Common myeloid progenitor, CD34-positive (primary cell): ENCODE measurements around the gene CYP24A1.

Source experiments
- CTCF ChIA-PET: fragments of 350-600 bp; sonication (Branson Sonifier 250); formaldehyde crosslinking; loops from one replicate; lab custom pipeline; 2021; ENCODE audit warnings: antibody characterized with exemption; lab: Charles Lee
- POLR2A ChIA-PET: fragments of 350-600 bp; sonication (Branson Sonifier 250); formaldehyde crosslinking; loops from one replicate; lab custom pipeline; 2021; ENCODE audit warnings: antibody characterized with exemption; lab: Charles Lee
- DNase-seq, 3 donors: peaks; one replicate each; pipeline versions ENCODE4 v3.0.0 to v3.0.0-alpha.2; 2013
- H3K27ac ChIP-seq, 2 experiments: 1 replicate in 1 of 2; 2 replicates in 1 of 2; pipeline ENCODE4 v1.7.0; 2013; ENCODE audit warnings: inconsistent platforms in 2 of 2, low read length in 2 of 2, mild to moderate bottlenecking in 2 of 2, low read depth in 1 of 2, moderate library complexity in 1 of 2; ENCODE audit not compliant: severe bottlenecking in 2 of 2, insufficient read depth in 1 of 2, poor library complexity in 1 of 2
- H3K27me3 ChIP-seq, 5 experiments: replicated peaks in 2 of 5; 1 replicate in 3 of 5; 2 replicates in 2 of 5; pipeline versions ENCODE4 v1.6.1 to v1.7.0; 2013; ENCODE audit warnings: low read length in 4 of 5, mild to moderate bottlenecking in 2 of 5, moderate library complexity in 2 of 5, inconsistent platforms in 1 of 5; ENCODE audit not compliant: insufficient read depth in 5 of 5, control insufficient read depth in 4 of 5
- H3K36me3 ChIP-seq, 4 experiments: 1 replicate in 2 of 4; 2 replicates in 2 of 4; pipeline versions ENCODE4 v1.6.1 to v1.7.0; 2013; ENCODE audit warnings: low read length in 3 of 4, control low read depth in 1 of 4, mild to moderate bottlenecking in 1 of 4; ENCODE audit not compliant: control insufficient read depth in 4 of 4, insufficient read depth in 4 of 4
- H3K4me1 ChIP-seq, 4 experiments: 1 replicate in 3 of 4; 2 replicates in 1 of 4; pipeline versions ENCODE4 v1.6.1 to v1.7.1; 2013; ENCODE audit warnings: low read length in 3 of 4, mild to moderate bottlenecking in 3 of 4, control low read depth in 1 of 4, inconsistent platforms in 1 of 4, moderate library complexity in 1 of 4; ENCODE audit not compliant: control insufficient read depth in 4 of 4, insufficient read depth in 4 of 4; ENCODE audit errors: control extremely low read depth in 1 of 4
- H3K4me3 ChIP-seq, 7 experiments: 1 replicate in 4 of 7; 2 replicates in 3 of 7; pipeline versions ENCODE4 v1.5.1 to v1.7.0; 2013; ENCODE audit warnings: mild to moderate bottlenecking in 7 of 7, low read length in 6 of 7, moderate library complexity in 6 of 7, inconsistent platforms in 2 of 7, low read depth in 2 of 7, control low read depth in 1 of 7; ENCODE audit not compliant: insufficient read depth in 4 of 7, control insufficient read depth in 1 of 7; ENCODE audit errors: extremely low read depth in 1 of 7
- H3K9me3 ChIP-seq, 5 experiments: 1 replicate in 4 of 5; 2 replicates in 1 of 5; pipeline versions ENCODE4 v1.6.1 to v1.7.1; 2013; ENCODE audit warnings: low read length in 4 of 5, mild to moderate bottlenecking in 2 of 5, inconsistent platforms in 1 of 5, low read depth in 1 of 5, moderate library complexity in 1 of 5; ENCODE audit not compliant: control insufficient read depth in 4 of 5, insufficient read depth in 2 of 5; ENCODE audit errors: control extremely low read depth in 1 of 5
- WGBS: methylation state at CpG from one replicate; pipeline ENCODE4 v1.1.5; 2013; ENCODE audit not compliant: insufficient coverage; 5-methylcytosine and 5-hydroxymethylcytosine counted together

The CYP24A1 gene

GRCh38 chr20:54188132-54188849 lies 14.5 kb upstream of the CYP24A1 start:
- Histone ChIP-seq H3K9me3 (no peaks in the 10 kb centered on the region), H3K36me3 (no peaks in the 10 kb centered on the region), H3K27ac (no peak overlapping the region), H3K27me3 (peaks cover 0 to 10% (median 3%) of the 10 kb centered on the region in 5 experiments), H3K4me3 (no peak overlapping the region), H3K4me1 (no peaks in the 10 kb centered on the region)
- DNase-seq = no peak
- POLR2A ChIA-PET = interaction anchor here (0.6 kb wide), 1 partner anchor 206 kb away, joined by 3 read pairs; no protein-coding TSS in a partner anchor
- CTCF ChIA-PET = interaction anchor here (0.6 to 1.4 kb wide), 3 partner anchors 12 to 84 kb away, joined by 3 to 4 read pairs (median 3); no protein-coding TSS in a partner anchor
- 93% methylated on average over 8 of the region's 11 CpGs for WGBS

GRCh38 chr20:54184904-54185626 lies 11.3 kb upstream of the CYP24A1 start:
- WGBS = 87% methylated on average over 8 of the region's 10 CpGs
- POLR2A ChIA-PET = no interaction called here
- DNase-seq = no peak
- no peak overlapping the region for H3K27ac ChIP-seq
- no peaks in the 10 kb centered on the region for H3K36me3 ChIP-seq
- CTCF ChIA-PET = no interaction called here
- H3K4me1 ChIP-seq = no peaks in the 10 kb centered on the region
- H3K9me3 ChIP-seq = no peaks in the 10 kb centered on the region
- no peak overlapping the region for H3K4me3 ChIP-seq
- H3K27me3 ChIP-seq = peaks cover 0 to 17% (median 4%) of the 10 kb centered on the region in 5 experiments

GRCh38 chr20:54184071-54184470 lies 10.3 kb upstream of the CYP24A1 start:
- no peaks in the 10 kb centered on the region for H3K4me1 ChIP-seq
- H3K27ac ChIP-seq = no peak overlapping the region
- CTCF ChIA-PET = interaction anchor here (1.6 kb wide), 1 partner anchor 88 kb away, joined by 4 read pairs; no protein-coding TSS in a partner anchor
- POLR2A ChIA-PET = interaction anchor here (0.6 kb wide), 1 partner anchor 37 kb away, joined by 3 read pairs; no protein-coding TSS in a partner anchor
- peaks cover 0 to 19% (median 8%) of the 10 kb centered on the region in 5 experiments for H3K27me3 ChIP-seq
- H3K36me3 ChIP-seq = no peaks in the 10 kb centered on the region
- no peaks in the 10 kb centered on the region for H3K9me3 ChIP-seq
- H3K4me3 ChIP-seq = no peak overlapping the region
- WGBS = 100% methylated on average over 2 of the region's 3 CpGs
- DNase-seq = no peak

GRCh38 chr20:54180931-54181330 lies 7.1 kb upstream of the CYP24A1 start:
- POLR2A ChIA-PET = no interaction called here
- H3K9me3 ChIP-seq = no peaks in the 10 kb centered on the region
- WGBS = no CpG with 5 or more reads among the region's 1 CpG
- no peaks in the 10 kb centered on the region for H3K36me3 ChIP-seq
- no peak for DNase-seq
- H3K4me3 ChIP-seq = no peak overlapping the region
- no peaks in the 10 kb centered on the region for H3K4me1 ChIP-seq
- CTCF ChIA-PET = interaction anchor here (1.1 to 1.5 kb wide), 2 partner anchors 13 to 76 kb away, joined by 3 to 7 read pairs; no protein-coding TSS in a partner anchor
- H3K27me3 ChIP-seq = peaks cover 0 to 32% (median 11%) of the 10 kb centered on the region in 5 experiments
- H3K27ac ChIP-seq = no peak overlapping the region

GRCh38 chr20:54179946-54180345 lies 6.2 kb upstream of the CYP24A1 start:
- Histone ChIP-seq H3K27me3 (peaks cover 4 to 39% (median 13%) of the 10 kb centered on the region in 5 experiments), H3K36me3 (no peaks in the 10 kb centered on the region), H3K4me3 (no peak overlapping the region), H3K27ac (no peak overlapping the region), H3K9me3 (no peaks in the 10 kb centered on the region), H3K4me1 (peaks cover 0 to under 1% (median under 1%) of the 10 kb centered on the region in 4 experiments)
- DNase-seq = no peak
- CTCF ChIA-PET = interaction anchor here (1.1 to 1.5 kb wide), 2 partner anchors 14 to 75 kb away, joined by 3 to 7 read pairs; no protein-coding TSS in a partner anchor
- POLR2A ChIA-PET = no interaction called here
- 83% methylated on average over 1 of the region's 2 CpGs for WGBS

GRCh38 chr20:54178256-54178655 lies 4.5 kb upstream of the CYP24A1 start:
- H3K4me3 ChIP-seq = no peak overlapping the region
- POLR2A ChIA-PET = no interaction called here
- no peaks in the 10 kb centered on the region for H3K36me3 ChIP-seq
- no peak for DNase-seq
- H3K27me3 ChIP-seq = peaks cover 6 to 50% (median 17%) of the 10 kb centered on the region in 5 experiments
- peaks cover 2 to 16% (median 13%) of the 10 kb centered on the region in 4 experiments for H3K4me1 ChIP-seq
- CTCF ChIA-PET = no interaction called here
- no peaks in the 10 kb centered on the region for H3K9me3 ChIP-seq
- 83% methylated on average over 1 of the region's 2 CpGs for WGBS
- H3K27ac ChIP-seq = no peak overlapping the region
